Measurements from ENCODE around the gene CAPN7.

DNA sequence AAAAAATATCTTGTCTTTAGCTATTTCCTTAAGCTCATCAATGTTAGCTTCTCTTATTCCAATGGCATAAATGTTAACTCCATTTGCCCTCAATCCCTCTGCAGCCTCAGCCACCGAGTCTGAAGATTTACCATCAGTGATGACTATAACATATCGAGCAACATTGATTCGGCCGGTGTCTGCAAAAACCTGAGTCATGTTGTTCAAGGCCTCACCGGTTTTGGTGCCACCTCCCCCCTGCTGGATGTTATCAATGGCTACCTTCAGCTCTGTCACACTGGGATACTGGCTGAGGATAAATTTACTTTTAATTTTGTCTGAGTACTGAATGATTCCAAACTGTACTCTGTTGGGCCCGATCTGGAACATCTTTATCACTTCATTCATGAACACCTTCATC lies 41.0 kb upstream of the CAPN7 start:
- no peak for TF ChIP-seq POLR2A (IDR thresholded peaks at IDR 0.05; ENCODE audit: extremely low read depth, insufficient read length)
- TF ChIP-seq, protein P1, sequence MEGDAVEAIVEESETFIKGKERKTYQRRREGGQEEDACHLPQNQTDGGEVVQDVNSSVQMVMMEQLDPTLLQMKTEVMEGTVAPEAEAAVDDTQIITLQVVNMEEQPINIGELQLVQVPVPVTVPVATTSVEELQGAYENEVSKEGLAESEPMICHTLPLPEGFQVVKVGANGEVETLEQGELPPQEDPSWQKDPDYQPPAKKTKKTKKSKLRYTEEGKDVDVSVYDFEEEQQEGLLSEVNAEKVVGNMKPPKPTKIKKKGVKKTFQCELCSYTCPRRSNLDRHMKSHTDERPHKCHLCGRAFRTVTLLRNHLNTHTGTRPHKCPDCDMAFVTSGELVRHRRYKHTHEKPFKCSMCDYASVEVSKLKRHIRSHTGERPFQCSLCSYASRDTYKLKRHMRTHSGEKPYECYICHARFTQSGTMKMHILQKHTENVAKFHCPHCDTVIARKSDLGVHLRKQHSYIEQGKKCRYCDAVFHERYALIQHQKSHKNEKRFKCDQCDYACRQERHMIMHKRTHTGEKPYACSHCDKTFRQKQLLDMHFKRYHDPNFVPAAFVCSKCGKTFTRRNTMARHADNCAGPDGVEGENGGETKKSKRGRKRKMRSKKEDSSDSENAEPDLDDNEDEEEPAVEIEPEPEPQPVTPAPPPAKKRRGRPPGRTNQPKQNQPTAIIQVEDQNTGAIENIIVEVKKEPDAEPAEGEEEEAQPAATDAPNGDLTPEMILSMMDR (IDR thresholded peaks at IDR 0.05; ENCODE audit: low read depth, low read length) = no peak

All from NB4 (cell line).